Stomach (tissue), 4 donors: ENCODE data around the gene SAMD1.

Source experiments
- CTCF ChIP-seq, 7 experiments: fragments of 450-650 bp in 4 of 7; fragments of 200-600 bp in 3 of 7; sonication (generic) in 3 of 7; IDR thresholded peaks; one replicate each; pipeline ENCODE4 v1.5.1; 2016 to 2019; ENCODE audit warnings: antibody characterized with exemption in 7 of 7, control low read depth in 2 of 7, mild to moderate bottlenecking in 1 of 7
- POLR2A ChIP-seq, 4 donors: fragments of 450-650 bp; IDR thresholded peaks; one replicate each; pipeline ENCODE4 v1.6.1; 2016; ENCODE audit warnings: antibody characterized with exemption in 4 of 4, control low read depth in 2 of 4, mild to moderate bottlenecking in 1 of 4, moderate library complexity in 1 of 4
- POLR2AphosphoS5 ChIP-seq, 3 donors: sonication (generic); formaldehyde crosslinking; IDR thresholded peaks; one replicate each; pipeline ENCODE4 v1.6.1; 2016; ENCODE audit warnings: antibody characterized with exemption in 3 of 3

DNA sequence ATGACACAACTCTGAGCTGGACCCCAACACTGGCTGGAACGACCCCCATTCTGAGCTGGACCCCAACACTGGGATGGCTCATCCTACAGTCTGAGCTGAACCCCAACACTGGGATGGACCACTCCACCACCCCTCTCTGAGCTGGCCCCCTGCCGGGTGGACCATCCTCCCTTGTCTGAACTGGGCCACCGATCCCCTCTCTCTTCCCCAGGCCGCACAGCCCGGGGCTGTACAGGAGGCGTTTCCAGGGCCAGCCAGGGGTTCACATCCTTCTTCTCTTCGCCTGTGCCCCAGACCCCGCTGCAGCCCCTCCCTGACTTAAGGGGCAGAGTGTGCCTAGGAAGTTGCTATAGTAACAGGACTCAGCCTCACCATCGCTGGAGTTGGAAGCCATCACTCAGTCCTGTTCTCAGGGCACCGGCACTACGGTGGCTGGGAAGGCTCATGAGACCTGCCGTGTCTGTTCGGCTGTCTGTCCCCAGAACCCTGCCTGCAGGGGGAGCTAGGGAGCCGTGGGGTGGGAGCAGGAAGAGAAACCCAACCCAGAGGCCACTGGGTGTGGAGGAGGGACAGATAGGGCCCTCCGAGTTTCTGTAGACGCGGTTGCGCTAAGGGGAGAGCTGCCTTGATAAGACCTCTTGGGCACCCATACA lies 23.3 kb upstream of the SAMD1 start:
- TF ChIP-seq CTCF (IDR thresholded peaks at IDR 0.05) (no peak), POLR2A (IDR thresholded peaks at IDR 0.05) (no peak), POLR2AphosphoS5 (IDR thresholded peaks at IDR 0.05) (no peak)
